HG02970 (cell line): ENCODE measurements around the gene BRPF1.

Source experiments
- ATAC-seq: cut with Tn5 transposase; IDR thresholded peaks from one replicate; pipeline ENCODE4 v1.9.1; 2021; ENCODE audit warnings: mild to moderate bottlenecking, moderate library complexity, moderate number of reproducible peaks; ENCODE audit not compliant: unreplicated experiment, low FRiP score

BRPF1 gene

DNA sequence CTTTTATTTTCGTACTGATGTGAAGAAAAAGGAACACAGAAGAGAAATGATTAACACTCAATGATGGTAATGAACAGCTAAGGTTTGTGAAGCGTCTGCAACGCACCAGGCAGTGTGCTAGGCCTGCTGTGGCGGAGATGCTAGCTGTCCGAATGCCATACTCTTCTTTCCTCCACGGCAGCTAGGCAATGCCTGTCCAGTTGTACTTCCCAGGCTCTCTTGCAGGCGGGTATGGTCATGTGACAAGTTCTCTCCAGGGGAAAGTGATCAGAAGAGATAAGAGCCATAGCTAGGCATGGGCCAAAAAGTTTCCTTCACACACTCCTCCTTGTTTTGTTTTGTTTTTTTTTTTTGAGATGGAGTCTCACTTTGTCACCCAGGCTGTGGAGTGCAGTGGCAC is 54.1 kb downstream of the BRPF1 start:
- ATAC-seq = no peak

DNA sequence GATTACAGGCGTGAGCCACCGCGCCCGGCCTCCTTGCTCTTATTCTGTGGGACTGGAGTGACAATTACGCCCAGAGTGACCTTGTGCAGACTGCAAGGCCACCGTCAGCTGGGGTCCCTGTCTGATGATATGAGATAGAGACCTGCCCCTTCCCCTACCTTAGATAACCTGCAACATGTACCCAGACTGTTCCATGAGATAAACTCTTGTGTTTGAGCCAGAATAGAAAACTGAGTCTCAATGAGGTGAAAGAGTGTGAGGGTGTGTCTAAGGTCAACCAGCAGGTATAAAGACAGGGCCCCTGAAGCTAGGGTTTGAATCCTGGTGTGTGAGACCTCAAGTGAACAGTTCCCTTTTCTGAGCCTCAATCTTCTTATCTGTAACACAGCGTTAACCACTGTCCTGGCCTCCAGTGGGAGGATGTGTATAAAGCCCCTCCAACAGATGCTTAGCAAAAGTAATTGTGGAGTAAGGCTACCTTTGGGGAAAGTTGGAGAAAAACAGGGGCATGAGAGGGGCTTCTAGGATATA is 54.7 kb downstream of the BRPF1 start:
- no peak for ATAC-seq

DNA sequence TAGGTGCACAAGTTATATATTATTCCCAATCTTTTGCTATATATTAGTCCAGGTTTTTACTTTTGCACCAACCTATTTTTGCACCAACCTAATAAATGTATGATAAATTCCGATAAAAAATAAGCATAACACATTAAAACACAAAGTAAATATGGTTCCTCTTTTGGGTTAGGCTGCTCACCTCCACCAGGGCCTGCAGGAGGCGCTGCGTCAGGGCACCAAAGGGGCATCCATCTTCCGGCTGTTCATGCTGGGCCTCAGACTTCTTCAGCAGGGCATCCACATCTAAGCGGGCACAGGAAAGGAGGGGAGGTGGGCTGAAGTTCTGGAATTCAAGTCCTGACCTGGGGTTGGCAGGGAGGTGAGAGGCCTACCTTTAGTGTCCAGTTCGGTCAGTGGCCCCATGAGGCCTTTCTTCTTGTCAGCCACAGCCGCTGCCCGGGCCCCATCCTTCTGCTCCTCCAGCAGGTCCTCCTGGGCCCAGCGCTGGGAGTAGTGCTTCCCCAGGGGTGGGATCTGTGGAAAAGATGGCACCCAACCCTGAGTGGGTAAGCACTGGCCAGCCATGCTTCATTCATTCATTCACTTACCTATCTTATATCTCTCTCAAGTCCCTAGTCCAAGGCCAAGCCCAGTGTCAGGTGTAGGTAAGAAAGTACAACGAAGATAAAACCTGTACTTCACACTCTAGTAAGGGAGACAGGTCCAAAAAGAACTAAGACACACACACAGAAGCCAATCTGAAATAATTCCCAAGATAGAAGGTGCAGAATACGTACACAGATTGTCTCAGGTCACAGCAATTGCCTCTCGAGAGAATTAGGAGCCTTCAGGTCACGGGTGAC is 55.5 kb downstream of the BRPF1 start:
- ATAC-seq = no peak

DNA sequence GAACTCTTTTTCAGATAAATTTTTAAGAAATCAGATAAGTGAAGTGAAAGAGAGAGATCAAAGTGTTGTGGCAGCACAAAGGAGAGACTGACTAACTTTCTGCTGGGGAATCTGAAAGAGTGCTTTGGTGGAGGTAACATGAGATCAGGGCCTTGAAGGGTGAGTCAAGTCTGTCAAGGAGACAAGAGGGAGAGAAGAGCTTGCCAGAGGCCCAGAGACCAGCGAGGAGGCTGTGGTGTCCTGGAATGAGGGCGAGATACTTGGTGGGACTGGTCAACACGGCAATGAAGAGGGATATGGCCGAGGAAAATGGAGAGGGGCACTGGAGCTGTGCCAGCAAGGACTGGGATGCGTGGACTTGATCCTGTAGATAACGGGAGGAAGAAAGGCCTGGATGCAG is 56.2 kb downstream of the BRPF1 start:
- no peak for ATAC-seq

DNA sequence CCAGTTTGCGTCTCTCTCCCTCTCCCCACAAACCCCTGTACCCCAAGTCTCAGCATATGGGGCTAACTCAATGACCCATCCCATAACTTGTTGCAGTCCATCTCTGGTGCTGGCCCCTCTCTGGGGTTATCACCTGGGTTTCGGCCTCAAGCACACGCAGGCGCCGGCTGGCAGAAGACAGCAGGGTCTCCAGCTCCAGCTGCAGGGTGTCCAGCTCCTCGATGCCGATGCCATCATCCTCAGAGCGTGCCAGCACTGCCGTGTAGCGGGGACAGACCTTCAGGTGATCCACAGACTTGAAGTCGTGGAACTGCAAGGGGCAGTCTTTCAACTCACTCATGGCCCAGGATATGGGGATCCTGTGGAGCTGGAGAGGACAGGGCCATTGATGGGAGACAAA is 59.6 kb downstream of the BRPF1 start:
- no peak for ATAC-seq

DNA sequence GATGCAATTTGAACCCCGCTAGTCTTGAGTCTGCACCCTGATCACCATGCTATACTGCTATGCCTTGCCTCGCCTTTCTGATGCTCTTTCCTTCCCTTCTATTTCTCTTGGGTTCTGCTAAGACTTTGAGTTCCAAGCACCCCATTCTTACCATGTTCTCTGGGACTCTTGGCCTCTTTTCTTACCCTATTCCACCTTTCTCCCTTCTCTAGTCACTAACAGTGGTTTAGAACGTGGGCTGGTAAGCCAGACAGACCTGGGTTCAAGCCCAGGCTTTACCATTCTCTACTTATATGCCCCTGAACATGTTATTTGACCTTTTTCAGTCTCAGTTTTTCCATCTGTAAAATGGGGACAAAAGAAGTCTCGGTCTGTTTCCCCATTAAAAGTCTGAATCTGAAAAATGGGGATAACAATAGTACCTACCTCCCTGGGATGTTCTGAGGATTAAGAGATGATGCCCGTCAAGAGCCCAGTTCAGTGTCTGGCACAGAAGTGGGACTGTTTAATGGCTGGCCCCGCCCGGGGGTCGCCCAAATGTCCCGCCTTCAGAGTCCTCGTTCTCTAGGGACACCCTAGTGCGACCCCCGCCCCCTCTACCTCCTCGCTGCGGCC is 60.4 kb downstream of the BRPF1 start:
- ATAC-seq = no peak

DNA sequence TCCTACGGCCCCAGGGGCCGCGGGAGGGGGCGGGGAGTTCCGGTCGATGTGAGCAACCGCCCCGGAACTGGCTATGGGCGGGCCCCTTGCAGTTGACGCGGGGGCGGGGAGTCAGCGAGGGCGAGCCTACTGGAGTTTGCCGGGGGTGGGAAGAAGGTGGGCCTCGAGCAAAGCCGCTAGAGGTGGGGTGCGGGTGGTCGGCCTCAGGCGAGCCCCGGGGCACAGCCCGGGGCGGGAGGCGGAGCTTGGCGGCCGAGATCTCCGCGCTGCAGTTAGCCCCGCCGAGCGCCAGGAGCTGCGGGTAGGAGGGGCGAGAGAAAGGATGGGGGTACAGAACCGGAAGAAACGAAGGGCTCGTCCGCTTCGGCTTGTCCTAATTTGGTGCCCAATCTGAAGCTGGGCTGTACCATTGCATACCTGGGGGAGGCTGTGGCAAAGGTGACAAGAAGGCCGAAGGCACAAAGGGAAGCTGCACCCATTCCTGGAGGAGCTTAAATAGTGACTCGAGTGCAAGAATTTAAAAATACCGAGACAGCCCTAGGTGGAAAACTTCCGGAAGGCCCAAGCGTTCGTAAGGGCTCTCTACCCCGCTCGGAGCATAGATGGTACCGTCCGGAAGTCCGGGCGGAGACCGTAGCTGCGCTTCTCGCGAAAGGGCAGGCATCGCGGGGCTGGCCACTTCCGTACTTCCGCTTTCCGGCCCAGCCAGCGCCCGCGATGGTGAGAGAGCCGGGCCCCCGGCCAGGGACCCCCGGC is 61.0 kb downstream of the BRPF1 start, which contains the start of the genes ARPC4 and TADA3:
Gene ARPC4 (plus strand): TSS at position 678 of the 756 bp plus-strand sequence. CDS start 40 bp downstream, at position 718.
Gene TADA3 (minus strand): TSS at position 69 of the 756 bp plus-strand sequence. CDS start 1,007 bp downstream, outside the sequence.
- peak; percentile 86 for ATAC-seq

DNA sequence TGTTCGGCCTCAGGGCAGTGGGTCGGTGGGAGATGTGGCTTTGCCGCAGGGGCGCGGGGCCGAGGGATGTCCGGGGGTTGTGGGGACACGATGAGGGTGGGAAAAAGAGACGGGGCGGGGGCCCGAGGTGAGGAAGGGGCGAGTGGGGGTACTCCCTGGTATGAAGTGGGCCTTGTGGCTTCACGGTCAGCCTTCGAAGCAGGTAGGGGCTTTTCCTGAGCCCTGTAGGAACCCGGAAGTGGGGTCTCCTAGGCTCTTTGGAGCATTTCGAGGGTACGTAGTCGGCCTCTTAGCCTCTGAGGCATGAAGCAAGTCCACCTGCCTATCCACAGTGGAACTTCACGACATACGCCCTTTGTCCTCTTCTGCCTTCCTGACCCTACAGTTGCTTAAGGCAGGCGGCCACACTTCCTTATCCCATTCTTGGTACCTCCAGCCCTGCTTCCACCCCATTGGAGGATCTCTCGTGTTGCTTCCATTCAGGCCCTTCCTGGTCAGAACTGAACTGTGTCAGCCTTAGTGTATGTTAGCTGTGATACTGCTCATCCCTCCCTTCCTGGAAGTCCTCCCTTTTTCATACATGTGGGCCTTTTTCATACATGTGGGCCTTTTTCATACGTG is 61.7 kb downstream of the BRPF1 start:
- peak; percentile 8 for ATAC-seq

DNA sequence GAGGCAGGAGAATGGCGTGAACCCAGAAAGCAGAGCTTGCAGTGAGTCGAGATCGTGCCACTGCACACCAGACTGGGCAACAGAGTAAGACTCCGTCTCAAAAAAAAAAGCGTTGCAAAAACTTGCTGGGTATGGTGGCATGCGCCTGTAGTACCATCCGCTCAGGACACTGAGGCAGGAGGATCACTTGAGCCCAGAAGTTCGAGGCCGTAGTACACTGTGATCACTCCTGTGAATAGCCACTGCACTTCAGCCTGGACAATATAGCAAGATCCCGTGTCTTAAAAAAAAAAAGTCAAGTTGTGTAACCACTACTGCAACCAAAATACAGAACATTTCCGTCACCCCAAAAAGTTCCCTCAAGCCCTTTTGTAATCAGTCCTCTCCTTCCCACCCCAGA is 62.9 kb downstream of the BRPF1 start:
- ATAC-seq = no peak

DNA sequence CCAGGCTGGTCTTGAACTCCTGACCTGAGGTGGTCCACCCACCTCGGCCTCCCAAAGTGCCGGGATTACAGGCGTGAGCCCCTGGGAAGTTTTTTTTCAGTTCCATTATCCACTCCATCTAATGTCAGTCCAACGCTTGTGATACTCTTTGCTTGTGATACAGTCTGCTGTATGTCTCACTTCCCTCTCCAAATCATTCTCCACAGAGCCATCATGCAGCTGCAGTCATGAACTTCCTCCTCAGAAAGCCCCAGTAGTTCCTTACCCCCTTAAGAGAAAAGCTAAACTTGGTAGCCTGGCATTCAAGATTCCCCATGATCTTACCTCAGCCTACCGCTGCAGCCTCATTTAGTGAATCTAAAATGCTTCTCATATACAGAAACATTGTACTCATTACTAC is 63.7 kb downstream of the BRPF1 start:
- no peak for ATAC-seq

DNA sequence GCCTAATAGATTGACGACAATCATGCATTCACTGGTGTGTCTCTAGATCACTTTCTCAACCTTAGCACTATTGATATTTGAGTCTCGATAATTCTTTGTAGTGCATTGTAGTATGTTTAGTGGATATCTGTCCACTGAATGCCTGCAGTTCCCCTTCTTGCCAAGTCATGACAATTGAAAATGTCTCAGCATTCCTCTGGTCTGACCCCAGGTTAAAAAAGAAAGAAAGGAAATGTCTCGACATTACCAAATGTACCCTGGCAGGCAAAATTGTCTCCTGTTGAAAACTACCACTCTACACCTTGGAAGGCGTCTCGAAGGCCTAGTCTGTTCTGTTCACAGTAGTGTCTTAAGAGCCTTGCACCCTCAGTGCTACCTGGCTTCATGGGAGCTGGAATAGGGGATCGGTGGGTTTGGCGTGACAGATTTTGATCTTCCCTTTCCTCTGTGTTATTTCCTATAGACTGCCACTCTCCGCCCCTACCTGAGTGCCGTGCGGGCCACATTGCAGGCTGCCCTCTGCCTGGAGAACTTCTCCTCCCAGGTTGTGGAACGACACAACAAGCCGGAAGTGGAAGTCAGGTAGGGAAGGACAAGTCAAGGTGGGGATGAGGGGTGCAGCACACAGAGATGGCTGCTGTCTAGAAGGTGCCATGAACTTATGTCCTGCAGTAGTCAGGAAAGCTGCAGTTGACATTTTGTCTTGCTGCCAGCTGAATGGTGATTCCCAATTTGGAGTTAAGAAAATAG is 65.8 kb downstream of the BRPF1 start:
- ATAC-seq = no peak
